ENCODE data around the gene ST3GAL4.

Gene ST3GAL4

DNA sequence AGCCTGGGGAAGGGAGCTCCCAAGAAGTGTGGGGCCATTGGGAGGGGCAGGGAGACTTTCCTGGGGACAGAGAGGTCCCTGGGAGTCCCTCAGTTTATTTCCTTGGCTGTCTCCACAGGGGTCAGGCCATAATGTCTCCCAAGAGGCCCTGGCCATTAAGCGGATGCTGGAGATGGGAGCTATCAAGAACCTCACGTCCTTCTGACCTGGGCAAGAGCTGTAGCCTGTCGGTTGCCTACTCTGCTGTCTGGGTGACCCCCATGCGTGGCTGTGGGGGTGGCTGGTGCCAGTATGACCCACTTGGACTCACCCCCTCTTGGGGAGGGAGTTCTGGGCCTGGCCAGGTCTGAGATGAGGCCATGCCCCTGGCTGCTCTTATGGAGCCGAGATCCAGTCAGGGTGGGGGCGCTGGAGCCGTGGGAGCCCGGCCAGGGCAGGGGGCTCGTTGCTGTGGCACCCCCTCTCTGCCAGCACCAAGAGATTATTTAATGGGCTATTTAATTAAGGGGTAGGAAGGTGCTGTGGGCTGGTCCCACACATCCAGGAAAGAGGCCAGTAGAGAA lies 58.4 kb downstream of the ST3GAL4 start:
- Histone ChIP-seq H3K4me3 (ENCODE audit: low read depth, low read length) (no peak overlapping the region), H3K27ac (ENCODE audit: extremely low read depth, low read depth, low read length) (no peak overlapping the region), H3K4me1 (ENCODE audit: control insufficient read depth, insufficient read depth, low read length) (no peaks in the 10 kb centered on the region), H3K36me3 (ENCODE audit: control insufficient read depth in 2 of 2, insufficient read depth in 1 of 2, low read length in 2 of 2) (peaks cover 0 to 13% of the 10 kb centered on the region in 2 experiments; a peak in 1 of 3 replicates), H3K9me3 (ENCODE audit: control insufficient read depth, insufficient read depth, low read depth, low read length) (no peaks in the 10 kb centered on the region)
- CTCF ChIA-PET, result no interaction called here
- TF ChIP-seq, protein P1, sequence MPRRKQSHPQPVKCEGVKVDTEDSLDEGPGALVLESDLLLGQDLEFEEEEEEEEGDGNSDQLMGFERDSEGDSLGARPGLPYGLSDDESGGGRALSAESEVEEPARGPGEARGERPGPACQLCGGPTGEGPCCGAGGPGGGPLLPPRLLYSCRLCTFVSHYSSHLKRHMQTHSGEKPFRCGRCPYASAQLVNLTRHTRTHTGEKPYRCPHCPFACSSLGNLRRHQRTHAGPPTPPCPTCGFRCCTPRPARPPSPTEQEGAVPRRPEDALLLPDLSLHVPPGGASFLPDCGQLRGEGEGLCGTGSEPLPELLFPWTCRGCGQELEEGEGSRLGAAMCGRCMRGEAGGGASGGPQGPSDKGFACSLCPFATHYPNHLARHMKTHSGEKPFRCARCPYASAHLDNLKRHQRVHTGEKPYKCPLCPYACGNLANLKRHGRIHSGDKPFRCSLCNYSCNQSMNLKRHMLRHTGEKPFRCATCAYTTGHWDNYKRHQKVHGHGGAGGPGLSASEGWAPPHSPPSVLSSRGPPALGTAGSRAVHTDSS (tag by site-specific recombination; IDR thresholded peaks at IDR 0.05), result no peak
- TF ChIP-seq MZF1 (tag by site-specific recombination; IDR thresholded peaks at IDR 0.05; ENCODE audit: borderline replicate concordance) (no peak), ZNF664 (tag by site-specific recombination; IDR thresholded peaks at IDR 0.05) (no peak), OSR2 (tag by site-specific recombination; IDR thresholded peaks at IDR 0.05) (no peak)
- POLR2A ChIA-PET, result no interaction called here

GRCh38 chr11:126414615-126415014 lies 59.1 kb downstream of the ST3GAL4 start:
- POLR2A ChIA-PET, result no interaction called here

More at GRCh38 chr11:126414615-126415014, 59.1 kb downstream of the ST3GAL4 start:
- H3K27ac ChIP-seq (ENCODE audit: extremely low read depth, low read depth, low read length), result no peak overlapping the region
- no peaks in the 10 kb centered on the region for H3K9me3 ChIP-seq (ENCODE audit: control insufficient read depth, insufficient read depth, low read depth, low read length)
- H3K4me3 ChIP-seq (ENCODE audit: low read depth, low read length), result no peak overlapping the region
- TF ChIP-seq ZBTB49 (tag by site-specific recombination; IDR thresholded peaks at IDR 0.05; ENCODE audit: low read depth), result no peak
- no peak for TF ChIP-seq KLF9 (tag by site-specific recombination; IDR thresholded peaks at IDR 0.05; ENCODE audit: low read depth)
- no peak for TF ChIP-seq CTCF (tag by site-specific recombination; IDR thresholded peaks at IDR 0.05)
- no peak for TF ChIP-seq ZNF433 (tag by site-specific recombination; IDR thresholded peaks at IDR 0.05; ENCODE audit: low read depth)
- TF ChIP-seq, protein P2, sequence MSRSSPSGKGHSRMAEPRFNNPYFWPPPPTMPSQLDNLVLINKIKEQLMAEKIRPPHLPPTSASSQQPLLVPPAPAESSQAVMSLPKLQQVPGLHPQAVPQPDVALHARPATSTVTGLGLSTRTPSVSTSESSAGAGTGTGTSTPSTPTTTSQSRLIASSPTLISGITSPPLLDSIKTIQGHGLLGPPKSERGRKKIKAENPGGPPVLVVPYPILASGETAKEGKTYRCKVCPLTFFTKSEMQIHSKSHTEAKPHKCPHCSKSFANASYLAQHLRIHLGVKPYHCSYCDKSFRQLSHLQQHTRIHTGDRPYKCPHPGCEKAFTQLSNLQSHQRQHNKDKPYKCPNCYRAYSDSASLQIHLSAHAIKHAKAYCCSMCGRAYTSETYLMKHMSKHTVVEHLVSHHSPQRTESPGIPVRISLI (tag by site-specific recombination; IDR thresholded peaks at IDR 0.05), result no peak
- TF ChIP-seq ZNF335 (tag by site-specific recombination; conservative IDR thresholded peaks at IDR 0.05), result no peak
- H3K36me3 ChIP-seq (ENCODE audit: control insufficient read depth in 2 of 2, insufficient read depth in 1 of 2, low read length in 2 of 2), result peaks cover 0 to 13% of the 10 kb centered on the region in 2 experiments; a peak in 1 of 3 replicates
- H3K4me1 ChIP-seq (ENCODE audit: control insufficient read depth, insufficient read depth, low read length), result no peaks in the 10 kb centered on the region
- CTCF ChIA-PET, result no interaction called here
